Stimulated activated CD8-positive, alpha-beta memory T cell treated with anti-CD3 and anti-CD28 coated beads, Interleukin-12 subunit alpha, Interleukin-12 subunit beta, amount 100 ng/mL, for 24 hours (primary cell): ENCODE results near the gene RPS5.
"Not testable (repeated sequence)": the region's sequence is repeated elsewhere in the genome, so short reads cannot be mapped to it uniquely, and the experiment has no call there.

Experiments
- DNase-seq: peaks from one replicate; pipeline ENCODE4 v3.0.0-alpha.2; 2020; ENCODE audit errors: extremely low read depth

The RPS5 gene

DNA sequence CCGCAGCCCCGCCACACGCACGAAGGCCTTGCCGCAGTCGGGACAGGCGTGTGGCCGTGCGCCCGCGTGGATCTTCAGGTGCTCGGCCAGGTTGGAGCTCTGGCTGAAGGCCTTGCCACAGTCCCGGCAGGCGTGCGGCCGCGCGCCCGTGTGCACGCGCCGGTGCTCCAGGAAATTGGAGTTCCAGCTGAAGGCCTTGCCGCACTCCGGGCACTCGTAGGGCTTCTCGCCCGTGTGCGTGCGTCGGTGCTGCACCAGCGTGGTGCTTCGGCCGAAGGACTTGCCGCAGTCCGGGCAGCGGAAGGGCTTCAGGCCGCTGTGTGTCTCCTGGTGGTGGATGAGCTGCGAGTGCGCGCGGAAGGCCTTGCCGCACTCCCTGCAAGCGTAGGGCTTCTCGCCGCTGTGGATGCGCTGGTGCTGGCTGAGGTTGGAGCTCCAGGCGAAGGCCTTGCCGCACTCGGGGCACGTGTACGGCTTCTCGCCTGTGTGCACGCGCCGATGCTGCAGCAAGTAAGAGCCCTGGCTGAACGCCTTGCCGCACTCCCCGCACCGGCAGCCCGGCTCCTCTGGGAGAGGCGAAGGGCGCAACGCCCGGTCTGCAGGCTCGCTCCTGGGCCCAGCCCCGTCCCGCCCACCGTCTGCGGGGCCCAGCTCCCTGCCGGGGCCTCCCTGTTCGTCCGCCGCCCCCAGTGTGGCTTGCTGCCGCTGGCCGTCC is 30.1 kb upstream of the RPS5 start:
- DNase-seq, result no peak

DNA sequence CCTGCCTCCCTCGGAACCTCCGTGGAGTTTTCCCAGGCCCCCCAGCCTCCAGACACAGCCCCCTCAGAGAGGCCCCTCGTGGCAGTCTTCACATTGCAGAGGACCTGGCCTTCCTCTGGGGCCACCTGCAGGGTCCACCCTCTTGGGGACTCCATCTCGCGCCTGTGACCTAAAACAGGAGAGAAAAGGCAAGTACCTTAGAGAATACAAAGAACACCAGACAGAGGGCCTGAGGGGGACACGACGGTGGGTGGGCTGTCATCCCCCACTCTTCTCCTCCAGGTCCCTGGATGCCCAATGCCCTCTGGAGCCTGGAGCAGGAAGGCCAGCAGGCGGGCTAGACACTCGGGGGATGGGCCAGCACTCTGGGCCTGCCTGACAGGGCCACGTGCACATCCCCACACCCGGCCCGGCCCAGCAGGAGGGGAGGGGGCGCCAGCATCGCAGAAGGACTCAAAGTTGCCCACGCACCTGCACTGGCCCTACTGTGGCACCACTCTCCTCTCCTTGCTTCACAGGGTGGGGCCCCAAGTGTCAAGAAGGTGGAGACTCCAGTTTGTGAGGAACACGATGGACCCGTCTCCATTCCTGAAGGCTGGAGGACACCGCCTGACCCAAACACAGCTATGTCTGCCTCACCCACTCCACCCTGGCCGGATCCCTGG is 29.5 kb upstream of the RPS5 start:
- DNase-seq, result no peak

GRCh38 chr19:58361900-58362271 is 25.2 kb upstream of the RPS5 start:
- DNase-seq, result no peak

DNA sequence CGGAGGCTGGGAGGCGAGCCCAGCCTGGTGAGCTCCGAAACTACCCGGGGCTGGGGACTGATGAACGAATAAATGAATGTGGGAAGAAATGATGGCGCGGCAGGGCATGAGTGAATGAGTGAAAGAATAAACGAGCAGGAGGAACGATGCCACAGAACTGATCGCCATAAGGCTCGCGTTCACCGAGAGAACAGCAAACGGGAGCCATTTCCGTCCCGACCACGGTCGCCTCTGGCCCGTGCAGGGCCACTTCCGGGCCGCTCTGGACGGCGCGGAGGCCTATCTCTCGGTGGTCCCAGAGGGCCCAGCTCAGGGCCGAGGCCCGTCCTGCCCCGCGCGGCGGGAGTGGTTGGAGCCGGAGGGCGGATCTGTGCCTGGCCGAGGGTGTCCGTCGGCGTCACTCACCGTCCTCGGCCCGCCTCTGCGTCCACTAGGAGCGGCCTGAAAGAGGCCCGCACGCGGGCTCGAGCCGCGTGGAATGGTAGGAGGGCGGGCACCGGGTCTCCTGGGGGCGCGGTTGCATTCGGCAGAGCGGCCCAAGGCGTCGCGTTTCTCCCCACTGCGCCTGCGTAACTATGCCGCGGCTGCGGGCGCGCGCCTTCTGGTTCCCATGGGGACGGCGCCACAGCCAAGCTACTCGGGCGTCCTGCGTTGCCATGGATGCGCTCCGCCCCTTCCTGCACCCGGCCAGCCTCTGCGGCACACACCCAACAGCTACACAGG is 24.6 kb upstream of the RPS5 start, which contains the start of gene ZNF497:
TSS of gene ZNF497 (minus strand) at position 480 of the 723 bp plus-strand sequence. CDS start 5,116 bp downstream, outside the sequence.
- peak; percentile 98 for DNase-seq

DNA sequence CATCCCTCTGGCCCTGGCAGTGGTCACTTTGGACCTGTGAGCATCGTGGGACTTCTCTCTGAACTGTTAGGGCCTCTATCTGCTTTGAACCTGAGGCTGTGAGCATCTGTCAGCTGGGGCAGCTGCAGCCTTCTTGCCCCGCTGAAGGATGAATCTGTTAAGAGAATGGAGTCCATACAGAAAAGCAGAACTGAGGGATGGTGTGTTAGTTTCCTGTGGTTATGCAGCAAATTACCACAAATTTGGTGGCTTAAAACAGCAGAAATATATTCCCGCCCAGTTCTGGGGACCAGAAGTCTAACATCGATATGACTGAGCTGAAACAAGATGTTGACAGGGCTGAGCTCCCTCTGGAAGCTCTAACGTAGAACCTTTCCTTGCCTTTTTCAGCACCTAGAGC is 22.9 kb upstream of the RPS5 start:
- no peak for DNase-seq

DNA sequence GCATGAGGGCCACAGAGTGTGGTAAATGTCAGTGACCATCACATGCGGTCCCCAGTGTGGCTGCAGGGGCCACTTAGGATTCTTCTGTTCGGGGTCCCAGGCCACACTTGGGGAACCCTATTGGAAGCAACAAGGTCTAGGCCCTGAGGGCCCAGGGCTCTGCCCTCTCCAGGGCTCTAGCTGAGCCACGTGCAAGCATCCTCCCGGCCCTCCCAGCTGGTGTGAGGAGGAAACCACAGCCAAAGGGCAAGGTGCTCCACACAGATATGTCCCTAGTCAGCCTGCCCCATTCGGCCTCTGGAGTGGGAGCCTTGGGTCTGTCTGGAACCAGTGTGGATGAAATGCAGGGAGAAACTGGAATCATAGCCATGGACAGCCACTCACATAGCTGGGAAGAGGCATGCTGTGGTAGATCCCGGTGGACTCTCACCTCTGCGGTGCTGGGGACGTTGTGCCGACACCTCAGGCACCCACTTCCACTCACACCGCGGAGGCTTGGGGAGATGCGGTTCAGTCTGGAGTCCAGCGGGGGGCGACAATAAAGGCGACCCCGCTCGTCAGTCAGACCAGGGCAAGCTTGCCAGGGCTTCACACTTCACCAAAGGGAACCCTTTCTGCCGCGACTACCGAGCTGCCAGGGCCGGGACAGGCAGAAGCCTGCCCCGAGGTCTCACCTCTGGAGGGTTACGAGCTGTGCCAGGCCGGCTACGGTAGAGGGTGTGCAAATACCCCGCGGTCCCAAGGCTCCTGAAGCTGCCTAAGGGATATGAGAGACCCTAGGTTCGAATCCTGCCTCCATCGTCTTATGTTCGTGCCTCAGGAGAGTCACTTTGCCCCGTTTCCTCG is 20.3 kb upstream of the RPS5 start:
- DNase-seq, result no peak

GRCh38 chr19:58367698-58368454 is 19.2 kb upstream of the RPS5 start:
- no peak for DNase-seq

GRCh38 chr19:58368561-58369360 is 18.3 kb upstream of the RPS5 start:
- DNase-seq, result no peak

DNA sequence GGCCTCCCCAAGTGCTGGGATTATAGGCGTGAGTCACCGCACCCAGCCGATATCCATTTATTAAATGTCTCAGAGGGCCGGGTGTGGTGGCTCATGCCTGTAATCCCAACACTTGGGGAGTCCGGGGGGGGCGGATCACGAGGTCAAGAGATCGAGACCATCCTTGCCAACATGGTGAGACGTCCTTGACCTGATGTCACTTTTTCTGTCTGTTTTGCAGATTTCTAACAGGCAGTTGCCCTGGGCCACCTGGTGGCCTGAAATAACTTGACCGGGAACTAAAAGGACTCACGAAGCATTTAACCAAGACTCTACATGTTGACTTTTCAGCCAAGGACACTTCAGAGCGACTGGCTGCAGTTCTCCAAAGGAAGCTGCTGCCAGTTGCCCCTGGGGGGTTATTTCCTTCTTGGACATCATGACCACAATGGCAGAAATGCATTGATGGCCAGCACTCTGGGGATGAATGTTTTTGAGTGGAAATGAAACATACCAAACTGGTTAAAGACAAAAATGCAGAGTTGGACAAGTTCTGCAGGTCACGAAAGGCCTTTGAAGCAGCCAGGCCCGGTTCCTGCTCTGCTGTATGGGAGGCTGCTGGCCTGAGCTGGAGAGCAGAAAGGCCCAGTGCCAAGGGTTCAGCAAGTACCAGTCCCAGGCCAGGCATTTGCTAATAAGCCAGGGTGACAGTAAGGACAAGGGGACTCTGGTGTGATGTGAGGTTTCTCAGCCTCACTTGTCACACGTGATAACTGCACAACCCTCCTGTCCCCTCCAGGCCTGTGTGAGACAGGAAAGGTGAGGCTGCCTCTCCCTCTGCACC is 14.5 kb upstream of the RPS5 start:
- DNase-seq, result no peak

DNA sequence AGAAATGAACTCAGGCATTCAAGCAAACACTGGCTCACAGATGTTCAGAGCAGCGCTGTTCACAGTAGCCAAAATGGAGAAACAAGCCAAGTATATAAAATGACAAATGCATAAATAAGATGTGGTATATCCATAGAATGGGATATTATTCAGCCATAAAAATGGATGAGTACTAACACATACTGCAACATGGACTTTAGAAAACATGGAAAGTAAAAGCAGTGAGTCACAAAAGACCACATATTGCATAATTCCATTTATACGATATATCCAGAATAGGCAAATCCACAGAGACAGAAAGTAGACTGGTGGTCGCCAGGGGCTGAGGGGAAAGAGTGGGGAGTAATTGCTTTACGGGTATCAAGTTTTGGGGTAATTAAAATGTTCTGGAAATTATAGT is 12.9 kb upstream of the RPS5 start:
- DNase-seq, result no peak

- not testable (repeated sequence) for DNase-seq
Measured at GRCh38 chr19:58376724-58377123, 10.3 kb upstream of the RPS5 start.

GRCh38 chr19:58379246-58379645 is 7.8 kb upstream of the RPS5 start:
- DNase-seq, result no peak

DNA sequence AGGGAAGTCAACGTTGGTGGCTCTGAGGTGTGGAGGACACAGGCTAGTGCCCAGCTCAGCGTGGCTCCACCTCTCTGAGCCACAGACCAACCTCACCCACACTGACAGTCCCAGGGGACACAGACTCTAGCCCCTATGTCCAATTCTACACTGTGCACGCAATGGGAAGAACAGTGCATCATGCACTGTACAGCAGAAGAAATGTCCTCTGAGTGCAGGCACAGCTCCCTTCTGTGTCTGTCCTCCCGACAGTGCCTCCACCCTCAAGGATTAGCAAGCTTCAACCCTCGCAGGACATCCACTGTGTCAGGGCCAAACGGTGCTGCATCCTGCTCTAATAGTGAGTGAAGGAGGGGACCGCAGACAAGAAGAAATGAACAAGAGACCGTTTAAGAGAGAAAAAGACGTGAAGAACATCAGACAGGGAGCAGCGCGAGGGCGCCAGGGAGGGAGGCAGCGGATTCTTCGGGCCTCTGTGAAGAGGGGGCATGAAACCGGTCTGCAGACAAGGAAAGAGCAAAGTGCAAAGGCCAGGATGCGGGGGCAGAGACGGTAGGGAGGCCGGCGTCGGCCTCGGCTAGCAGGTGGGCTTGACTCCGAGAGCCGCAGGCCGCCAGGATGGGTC is 6.9 kb upstream of the RPS5 start:
- DNase-seq, result no peak

- DNase-seq, result peak; percentile 94
Measured at GRCh38 chr19:58380662-58381459, 6.2 kb upstream of the RPS5 start, which contains the start of gene ZNF837. TSS of gene ZNF837 (minus strand) at chr19:58381030. CDS start at chr19:58369332, 11,698 bp downstream.

DNA sequence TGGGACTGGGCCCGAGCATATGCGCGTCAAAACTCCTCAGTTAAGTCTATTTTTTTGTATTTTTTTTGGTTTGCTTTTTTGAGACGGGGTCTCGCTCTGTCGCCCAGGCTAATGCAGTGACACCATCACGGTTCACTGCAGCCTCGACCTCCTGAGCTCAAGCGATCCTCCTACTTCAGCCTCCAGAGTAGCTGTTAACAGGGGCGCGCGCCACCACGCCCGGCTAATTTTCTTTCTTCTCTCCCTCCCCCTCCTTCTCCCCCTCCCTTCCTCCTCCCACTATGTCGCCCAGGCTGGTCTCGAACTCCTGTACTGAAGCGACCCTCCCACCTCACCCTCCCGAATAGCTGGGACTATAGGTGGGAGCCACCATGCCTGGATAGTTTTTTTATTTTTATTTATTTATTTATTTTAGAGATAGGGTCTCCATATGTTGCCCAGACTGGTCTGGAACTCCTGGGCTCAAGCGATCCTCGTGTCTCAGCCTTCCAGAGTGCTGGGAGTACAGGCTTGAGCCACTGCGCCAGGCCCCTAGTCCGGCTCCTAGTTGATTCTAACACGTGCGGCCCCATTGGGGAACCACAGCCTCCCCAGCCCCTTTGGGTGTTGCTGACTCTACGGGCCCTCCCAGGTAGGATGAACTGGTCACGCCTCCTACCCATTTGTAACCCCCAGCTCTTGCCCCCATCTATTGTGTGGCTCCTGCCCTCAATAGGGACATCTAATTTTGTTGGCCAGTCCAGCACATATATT is 5.4 kb upstream of the RPS5 start:
- DNase-seq, result no peak

DNA sequence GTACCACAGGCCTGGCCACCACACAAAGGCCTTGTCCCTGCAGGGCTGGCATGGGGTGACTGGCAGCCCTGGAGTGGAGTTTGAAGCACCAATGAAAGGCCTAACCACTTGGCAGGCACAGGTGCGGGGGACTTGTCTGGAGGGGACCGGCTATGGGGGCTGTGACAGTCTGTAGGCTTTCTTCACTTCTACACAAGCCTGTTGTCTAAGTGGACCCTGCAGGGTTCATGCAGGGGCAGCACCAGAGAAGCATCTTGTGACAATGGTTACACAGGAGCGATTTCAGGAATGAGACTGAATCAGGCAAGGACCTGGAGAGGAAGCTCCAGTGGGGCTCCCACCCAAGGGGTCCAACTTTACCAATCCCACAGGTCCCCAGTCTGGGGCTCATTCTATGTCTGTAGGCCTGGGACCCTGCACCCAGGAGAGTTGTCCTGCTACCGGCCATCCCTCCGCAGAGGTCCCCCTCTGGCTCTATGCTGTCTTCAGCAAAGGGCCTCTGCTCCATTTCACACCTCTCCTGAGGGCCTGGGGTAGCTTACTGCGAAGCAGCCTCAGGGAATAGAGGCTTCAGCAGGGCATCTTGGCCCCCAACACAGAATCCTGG is 4.0 kb upstream of the RPS5 start:
- no peak for DNase-seq
